ACC112 (cell line): ENCODE data around the gene BAG5.

Experiments used
- H2AFZ ChIP-seq: fragments of 200-600 bp; sonication (generic); one replicate; pipeline ENCODE4 v1.6.0; 2017; ENCODE audit warnings: antibody characterized with exemption, low read length; ENCODE audit not compliant: unreplicated experiment
- H3K27ac ChIP-seq: fragments of 200-600 bp; sonication (generic); 2 replicates; pipeline ENCODE4 v1.5.1; 2014; ENCODE audit warnings: low read depth, mild to moderate bottlenecking, antibody characterized with exemption, low read length, moderate library complexity
- H3K27me3 ChIP-seq: fragments of 200-600 bp; sonication (generic); 2 replicates; pipeline ENCODE4 v1.6.1; 2014; ENCODE audit warnings: mild to moderate bottlenecking, antibody characterized with exemption, low read length, moderate library complexity, mixed read lengths; ENCODE audit not compliant: insufficient read depth
- H3K36me3 ChIP-seq: fragments of 200-600 bp; sonication (generic); 2 replicates; pipeline ENCODE4 v1.6.1; 2016; ENCODE audit warnings: mild to moderate bottlenecking, antibody characterized with exemption, low read length, moderate library complexity, mixed read lengths; ENCODE audit not compliant: insufficient read depth
- H3K4me1 ChIP-seq: fragments of 200-600 bp; sonication (generic); one replicate; pipeline ENCODE4 v1.6.1; 2016; ENCODE audit warnings: low read length, mixed read lengths; ENCODE audit not compliant: insufficient read depth, unreplicated experiment, control insufficient read depth
- H3K4me3 ChIP-seq: fragments of 200-600 bp; sonication (generic); 2 replicates; pipeline ENCODE4 v1.5.1; 2014; ENCODE audit warnings: mild to moderate bottlenecking, low read depth, low read length
- H3K79me2 ChIP-seq: fragments of 200-600 bp; sonication (generic); one replicate; pipeline ENCODE4 v1.6.0; 2016; ENCODE audit warnings: low read length; ENCODE audit not compliant: control insufficient read depth, unreplicated experiment, insufficient read depth

The BAG5 gene

GRCh38 chr14:103539056-103539825, 23.2 kb downstream of the BAG5 start:
- no peak overlapping the region for H3K27ac ChIP-seq
- no peaks in the 10 kb centered on the region for H3K79me2 ChIP-seq
- H3K36me3 ChIP-seq = no peaks in the 10 kb centered on the region
- peaks cover 39% of the 10 kb centered on the region for H3K4me1 ChIP-seq
- H2AFZ ChIP-seq = no peak overlapping the region
- no peak overlapping the region for H3K4me3 ChIP-seq
- no peaks in the 10 kb centered on the region for H3K27me3 ChIP-seq

DNA sequence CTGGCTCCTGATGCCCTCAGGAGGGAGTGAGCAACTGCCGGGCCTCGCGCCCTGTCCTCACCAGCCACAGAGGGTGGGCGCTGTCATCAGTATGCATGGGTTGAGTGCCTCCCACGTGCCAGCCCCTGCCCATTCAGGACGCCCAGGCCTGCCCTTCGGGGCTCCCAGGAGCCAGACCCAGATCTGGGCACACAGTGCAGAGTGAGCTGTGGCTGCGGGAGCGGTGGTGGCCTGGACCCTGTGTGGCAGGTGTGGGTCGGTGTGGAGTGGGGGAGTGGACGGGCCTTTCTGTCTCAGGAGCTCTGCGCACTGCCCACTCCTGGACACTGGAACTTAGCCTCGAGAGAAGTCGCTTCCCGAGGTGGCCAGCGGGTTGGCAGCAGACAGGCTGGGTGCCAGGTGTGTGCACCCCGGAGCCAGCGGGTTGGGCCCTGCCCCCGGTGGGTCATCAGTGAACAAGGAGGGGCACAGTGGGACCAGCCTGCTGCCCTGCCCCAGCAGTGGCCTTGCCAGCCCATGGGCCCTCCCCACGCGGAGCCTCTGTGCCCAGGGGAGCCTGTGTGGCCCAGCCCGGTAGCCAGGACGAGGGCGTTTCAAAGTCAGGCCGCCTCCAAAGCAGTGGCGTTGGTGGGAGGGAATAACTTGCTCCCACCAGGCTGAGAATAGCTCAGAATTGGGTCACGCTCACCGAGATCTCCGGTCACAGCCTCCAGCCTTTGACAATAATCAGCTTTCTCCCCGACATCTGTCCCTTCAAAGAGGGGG, 24.0 kb downstream of the BAG5 start:
- peaks cover 39% of the 10 kb centered on the region for H3K4me1 ChIP-seq
- no peaks in the 10 kb centered on the region for H3K36me3 ChIP-seq
- no peak overlapping the region for H3K27ac ChIP-seq
- no peak overlapping the region for H3K4me3 ChIP-seq
- H3K27me3 ChIP-seq = no peaks in the 10 kb centered on the region
- no peak overlapping the region for H2AFZ ChIP-seq
- H3K79me2 ChIP-seq = no peaks in the 10 kb centered on the region

- Histone ChIP-seq H3K4me1 (peaks cover 31% of the 10 kb centered on the region), H2AFZ (no peak overlapping the region), H3K4me3 (no peak overlapping the region), H3K27me3 (no peaks in the 10 kb centered on the region), H3K36me3 (no peaks in the 10 kb centered on the region), H3K27ac (peak overlapping the region; percentile 73), H3K79me2 (no peaks in the 10 kb centered on the region)
Measured at GRCh38 chr14:103537175-103537990, 25.1 kb downstream of the BAG5 start.

DNA sequence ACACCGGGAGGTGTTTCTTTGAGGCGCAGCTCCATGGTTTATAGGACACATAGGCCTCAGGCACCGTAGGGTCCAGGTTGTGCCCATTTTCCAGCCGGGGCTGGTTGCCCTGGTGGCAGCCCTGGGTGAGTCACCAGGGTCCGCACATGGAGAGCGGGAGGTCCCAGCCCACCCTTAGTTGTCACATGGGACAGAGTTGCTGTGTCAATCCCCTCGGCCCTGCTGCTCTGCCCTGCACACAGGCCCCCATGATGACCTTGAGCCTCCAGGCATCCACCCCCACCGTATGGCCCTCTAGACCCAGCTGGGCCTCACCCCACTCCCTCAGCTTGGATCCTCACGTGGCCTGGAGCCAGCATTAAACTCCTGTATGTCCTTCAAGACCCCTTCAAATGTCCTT, 25.8 kb downstream of the BAG5 start:
- Histone ChIP-seq H2AFZ (no peak overlapping the region), H3K4me3 (no peak overlapping the region), H3K27me3 (no peaks in the 10 kb centered on the region), H3K79me2 (no peaks in the 10 kb centered on the region), H3K27ac (peak overlapping the region; percentile 73), H3K4me1 (peaks cover 24% of the 10 kb centered on the region), H3K36me3 (no peaks in the 10 kb centered on the region)

DNA sequence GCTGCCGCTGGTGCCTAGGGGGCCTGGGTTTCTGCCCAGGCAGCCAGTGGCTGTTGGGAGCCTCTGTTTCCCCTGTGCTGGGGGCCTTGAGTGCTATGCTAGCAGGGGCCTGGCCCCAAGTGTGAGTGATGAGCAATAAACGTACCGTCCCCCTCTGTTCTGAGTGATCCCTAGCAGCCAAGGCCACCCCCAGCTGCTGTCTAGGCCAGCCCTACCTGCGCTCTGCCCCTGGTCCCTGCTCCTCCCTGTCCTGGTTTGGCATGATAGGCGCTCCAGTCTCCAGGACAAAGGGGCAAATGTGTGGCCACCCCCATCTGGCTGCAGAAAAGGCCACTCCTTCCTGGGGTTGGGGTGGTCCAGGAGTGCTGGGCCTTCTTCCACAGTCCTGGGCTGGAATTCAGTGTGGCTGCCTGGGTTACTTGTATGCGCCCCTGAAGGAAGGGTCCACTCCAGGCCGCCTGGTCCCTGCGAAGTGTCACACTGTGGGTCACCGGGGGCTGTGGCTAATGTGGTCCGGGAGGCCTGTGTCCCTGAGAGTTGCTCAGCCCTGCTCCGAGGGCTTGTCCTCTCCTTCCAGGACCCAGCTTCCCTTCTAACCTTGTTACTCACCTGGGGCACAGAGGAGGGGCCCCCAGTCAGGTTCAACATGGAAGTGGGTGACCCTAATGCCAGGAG, 26.4 kb downstream of the BAG5 start:
- H3K36me3 ChIP-seq = no peaks in the 10 kb centered on the region
- H3K27ac ChIP-seq = peak overlapping the region; percentile 73; the same call in 1 of the 2 replicates
- peaks cover 17% of the 10 kb centered on the region for H3K4me1 ChIP-seq
- no peaks in the 10 kb centered on the region for H3K27me3 ChIP-seq
- peaks cover 5% of the 10 kb centered on the region for H3K79me2 ChIP-seq
- no peak overlapping the region for H3K4me3 ChIP-seq
- H2AFZ ChIP-seq = no peak overlapping the region

GRCh38 chr14:103535081-103535890, 27.2 kb downstream of the BAG5 start:
- H3K36me3 ChIP-seq = peaks cover 3% of the 10 kb centered on the region; the same call in 1 of the 2 replicates
- no peak overlapping the region for H3K4me3 ChIP-seq
- H3K4me1 ChIP-seq = peaks cover 15% of the 10 kb centered on the region
- H3K27ac ChIP-seq = no peak overlapping the region
- no peaks in the 10 kb centered on the region for H3K27me3 ChIP-seq
- peaks cover 13% of the 10 kb centered on the region for H3K79me2 ChIP-seq
- no peak overlapping the region for H2AFZ ChIP-seq

- Histone ChIP-seq H3K79me2 (peaks cover 19% of the 10 kb centered on the region), H2AFZ (no peak overlapping the region), H3K27me3 (no peaks in the 10 kb centered on the region), H3K27ac (no peak overlapping the region), H3K4me1 (peaks cover 16% of the 10 kb centered on the region), H3K36me3 (peaks cover 3% of the 10 kb centered on the region; the same call in 1 of the 2 replicates), H3K4me3 (no peak overlapping the region)
Measured at GRCh38 chr14:103534576-103535061, 27.8 kb downstream of the BAG5 start.

- Histone ChIP-seq H3K36me3 (peaks cover 3% of the 10 kb centered on the region; the same call in 1 of the 2 replicates), H3K27me3 (no peaks in the 10 kb centered on the region), H3K27ac (no peak overlapping the region), H3K4me3 (no peak overlapping the region), H3K79me2 (peaks cover 24% of the 10 kb centered on the region), H2AFZ (no peak overlapping the region), H3K4me1 (peaks cover 16% of the 10 kb centered on the region)
Measured at GRCh38 chr14:103533999-103534575, 28.4 kb downstream of the BAG5 start.
